ENCODE data around the gene DCLK3. TPM values are rescaled to one million over a fixed set of nuclear protein-coding genes. Genes with fewer than 3 reads are reported as not detected.
A peak's percentile ranks its signal among the peaks of the same experiment; 100 is the strongest.

The DCLK3 gene
- polyA plus RNA-seq, 1 donor (not counting 4 experiments of a cell fraction or from before 2014, with no cell fraction given): not detected

DNA sequence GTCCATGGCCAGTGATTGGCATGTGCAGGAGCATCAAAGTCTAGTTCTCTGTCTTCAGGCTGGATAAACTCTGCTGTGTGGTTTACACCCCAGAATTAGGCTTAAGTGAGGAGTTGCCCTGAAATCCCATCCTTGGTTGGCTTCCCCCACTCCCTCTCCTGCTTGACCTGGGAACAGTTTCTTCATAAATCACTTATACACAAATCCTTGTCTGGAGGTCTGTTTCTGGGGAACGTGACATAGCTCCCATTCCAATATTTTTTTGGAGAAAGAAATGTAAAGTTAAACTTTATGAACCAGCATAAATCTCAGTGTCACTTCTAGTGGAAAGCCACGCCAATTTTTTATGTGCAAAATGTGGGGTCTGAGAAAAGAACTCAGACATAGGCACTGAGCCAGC lies 98.2 kb downstream of the DCLK3 start:
- dilution Hi-C loops (cut with MboI; ENCODE audit: extremely low pct_ligation_motif_present, low sequenced_read_pairs): no loop called here
- TF ChIP-seq, protein P1, sequence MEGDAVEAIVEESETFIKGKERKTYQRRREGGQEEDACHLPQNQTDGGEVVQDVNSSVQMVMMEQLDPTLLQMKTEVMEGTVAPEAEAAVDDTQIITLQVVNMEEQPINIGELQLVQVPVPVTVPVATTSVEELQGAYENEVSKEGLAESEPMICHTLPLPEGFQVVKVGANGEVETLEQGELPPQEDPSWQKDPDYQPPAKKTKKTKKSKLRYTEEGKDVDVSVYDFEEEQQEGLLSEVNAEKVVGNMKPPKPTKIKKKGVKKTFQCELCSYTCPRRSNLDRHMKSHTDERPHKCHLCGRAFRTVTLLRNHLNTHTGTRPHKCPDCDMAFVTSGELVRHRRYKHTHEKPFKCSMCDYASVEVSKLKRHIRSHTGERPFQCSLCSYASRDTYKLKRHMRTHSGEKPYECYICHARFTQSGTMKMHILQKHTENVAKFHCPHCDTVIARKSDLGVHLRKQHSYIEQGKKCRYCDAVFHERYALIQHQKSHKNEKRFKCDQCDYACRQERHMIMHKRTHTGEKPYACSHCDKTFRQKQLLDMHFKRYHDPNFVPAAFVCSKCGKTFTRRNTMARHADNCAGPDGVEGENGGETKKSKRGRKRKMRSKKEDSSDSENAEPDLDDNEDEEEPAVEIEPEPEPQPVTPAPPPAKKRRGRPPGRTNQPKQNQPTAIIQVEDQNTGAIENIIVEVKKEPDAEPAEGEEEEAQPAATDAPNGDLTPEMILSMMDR (optimal IDR thresholded peaks at IDR 0.05 in 1 of 3, IDR thresholded peaks at IDR 0.05 in 1 of 3, conservative IDR thresholded peaks at IDR 0.05 in 1 of 3; ENCODE audit: extremely low read depth in 1 of 3, insufficient read depth in 2 of 3, low read length in 3 of 3): no peak
- TF ChIP-seq EZH2 (IDR thresholded peaks at IDR 0.05; ENCODE audit: low read length): no peak
- no peak for FAIRE-seq
- no peaks in the 10 kb centered on the region for H3K9me1 ChIP-seq (ENCODE audit: control insufficient read depth, extremely low read depth, insufficient read depth, low read length)
- H3K36me3 ChIP-seq (ENCODE audit: control insufficient read depth in 2 of 2, extremely low read depth in 1 of 2, insufficient read depth in 2 of 2, low read length in 2 of 2): no peaks in the 10 kb centered on the region
- no peaks in the 10 kb centered on the region for H4K20me1 ChIP-seq (ENCODE audit: control insufficient read depth, extremely low read depth, insufficient read depth, low read length)
- H3K4me1 ChIP-seq (ENCODE audit: control insufficient read depth, extremely low read depth, insufficient read depth, low read length): no peaks in the 10 kb centered on the region
- H3K4me3 ChIP-seq (ENCODE audit: control insufficient read depth in 2 of 3, extremely low read depth in 1 of 3, insufficient read depth in 2 of 3, low read depth in 1 of 3, low read length in 3 of 3): no peak overlapping the region
- no peak for DNase-seq (ENCODE audit: low read depth, low spot score)
- H2AFZ ChIP-seq (ENCODE audit: control insufficient read depth, low read length): no peak overlapping the region
- H3K79me2 ChIP-seq (ENCODE audit: control insufficient read depth, insufficient read depth, low read length): no peaks in the 10 kb centered on the region
- no peak overlapping the region for H3K27ac ChIP-seq (ENCODE audit: control insufficient read depth, insufficient read depth, low read length)
- H3K9me3 ChIP-seq (ENCODE audit: control insufficient read depth, low read depth, low read length): no peaks in the 10 kb centered on the region
- H3K27me3 ChIP-seq (ENCODE audit: control insufficient read depth, extremely low read depth, insufficient read depth, low read length): no peaks in the 10 kb centered on the region
- H3K9ac ChIP-seq (ENCODE audit: control insufficient read depth, extremely low read depth, insufficient read depth, low read length): no peak overlapping the region
- no peak overlapping the region for H3K4me2 ChIP-seq (ENCODE audit: control insufficient read depth, extremely low read depth, insufficient read depth, low read depth, low read length)

DNA sequence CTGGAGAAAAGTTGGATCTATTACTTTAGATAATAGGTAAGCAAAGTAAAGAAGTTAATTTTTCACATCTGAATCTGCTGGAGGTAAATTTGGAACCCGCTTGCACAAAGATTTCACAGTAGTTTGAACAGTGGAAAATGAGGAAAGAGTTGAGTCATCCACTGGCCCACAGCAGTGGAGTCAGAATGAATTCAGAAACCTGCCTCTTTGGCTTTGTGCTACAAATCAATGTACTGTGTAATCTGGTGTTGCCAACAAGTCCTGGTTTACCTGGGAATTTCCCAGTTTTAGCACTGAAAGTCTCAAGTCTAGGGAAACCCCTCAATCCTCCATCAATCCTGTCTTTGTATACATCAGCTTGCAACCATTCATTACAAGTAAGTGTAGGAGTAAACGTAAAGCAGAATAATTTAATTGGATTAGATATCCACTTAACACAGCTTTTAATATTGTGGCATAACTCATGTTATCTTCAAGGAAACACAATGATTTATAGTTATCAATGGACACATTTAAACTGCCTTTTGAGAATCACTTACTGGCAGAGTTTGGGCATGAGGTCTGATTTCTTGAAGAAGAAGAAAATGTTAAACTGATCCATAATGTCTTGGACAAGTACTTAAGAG lies 100.6 kb downstream of the DCLK3 start:
- DNase-seq (ENCODE audit: low read depth, low spot score): no peak

More for the DNA sequence above, 100.6 kb downstream of the DCLK3 start:
- H3K27me3 ChIP-seq (ENCODE audit: control insufficient read depth, extremely low read depth, insufficient read depth, low read length): no peaks in the 10 kb centered on the region
- H3K27ac ChIP-seq (ENCODE audit: control insufficient read depth, insufficient read depth, low read length): no peak overlapping the region
- no peaks in the 10 kb centered on the region for H4K20me1 ChIP-seq (ENCODE audit: control insufficient read depth, extremely low read depth, insufficient read depth, low read length)
- no peak overlapping the region for H2AFZ ChIP-seq (ENCODE audit: control insufficient read depth, low read length)
- H3K36me3 ChIP-seq (ENCODE audit: control insufficient read depth in 2 of 2, extremely low read depth in 1 of 2, insufficient read depth in 2 of 2, low read length in 2 of 2): no peaks in the 10 kb centered on the region
- H3K9me1 ChIP-seq (ENCODE audit: control insufficient read depth, extremely low read depth, insufficient read depth, low read length): no peaks in the 10 kb centered on the region
- no peaks in the 10 kb centered on the region for H3K79me2 ChIP-seq (ENCODE audit: control insufficient read depth, insufficient read depth, low read length)
- H3K4me3 ChIP-seq (ENCODE audit: control insufficient read depth in 2 of 3, extremely low read depth in 1 of 3, insufficient read depth in 2 of 3, low read depth in 1 of 3, low read length in 3 of 3): no peak overlapping the region
- dilution Hi-C loops (cut with MboI; ENCODE audit: extremely low pct_ligation_motif_present, low sequenced_read_pairs): no loop called here
- no peaks in the 10 kb centered on the region for H3K4me1 ChIP-seq (ENCODE audit: control insufficient read depth, extremely low read depth, insufficient read depth, low read length)
- FAIRE-seq: peak; percentile 69
- TF ChIP-seq, protein P1 (optimal IDR thresholded peaks at IDR 0.05 in 1 of 3, IDR thresholded peaks at IDR 0.05 in 1 of 3, conservative IDR thresholded peaks at IDR 0.05 in 1 of 3; ENCODE audit: extremely low read depth in 1 of 3, insufficient read depth in 2 of 3, low read length in 3 of 3): no peak
- no peak for TF ChIP-seq EZH2 (IDR thresholded peaks at IDR 0.05; ENCODE audit: low read length)
- H3K9ac ChIP-seq (ENCODE audit: control insufficient read depth, extremely low read depth, insufficient read depth, low read length): no peak overlapping the region
- no peaks in the 10 kb centered on the region for H3K9me3 ChIP-seq (ENCODE audit: control insufficient read depth, low read depth, low read length)
- no peak overlapping the region for H3K4me2 ChIP-seq (ENCODE audit: control insufficient read depth, extremely low read depth, insufficient read depth, low read depth, low read length)

Measured in keratinocyte (primary cell).